ENCODE results near the gene FRMD6. TPM values are rescaled to one million over a fixed set of nuclear protein-coding genes. Genes with fewer than 3 reads are reported as not detected.

Gene FRMD6
- total RNA-seq, 1 experiment from 2014 or later, result 9.6 TPM

- Histone ChIP-seq H4K20me1 (ENCODE audit: control insufficient read depth, insufficient read depth, insufficient read length) (no peaks in the 10 kb centered on the region), H3K14ac (ENCODE audit: insufficient read depth, low read length) (no peak overlapping the region), H3K79me2 (ENCODE audit: insufficient read depth, low read length) (no peaks in the 10 kb centered on the region), H4K5ac (ENCODE audit: insufficient read length, low read depth, low read length) (no peak overlapping the region), H2BK12ac (ENCODE audit: insufficient read length, low read depth, low read length) (no peak overlapping the region), H2AFZ (ENCODE audit: low read length) (no peak overlapping the region), H3K23me2 (ENCODE audit: insufficient read length, low read depth, low read length, poor library complexity, severe bottlenecking) (no peaks in the 10 kb centered on the region), H3K4me1 (ENCODE audit: insufficient read depth, low read length) (no peaks in the 10 kb centered on the region), H2AK5ac (ENCODE audit: insufficient read length, low read length) (no peak overlapping the region), H3K4ac (ENCODE audit: low read depth, low read length) (no peak overlapping the region), H2BK15ac (ENCODE audit: low read depth, low read length) (no peak overlapping the region), H3K9ac (ENCODE audit: extremely low read depth, insufficient read length, low read length) (no peak overlapping the region), H3K27me3 (ENCODE audit: insufficient read depth, low read length) (no peaks in the 10 kb centered on the region), H3K4me2 (ENCODE audit: insufficient read depth, insufficient read length, low read length) (no peak overlapping the region), H2BK5ac (ENCODE audit: insufficient read length, low read length) (no peak overlapping the region), H2BK20ac (ENCODE audit: low read depth, low read length, poor library complexity, severe bottlenecking) (no peak overlapping the region), H3K79me1 (ENCODE audit: insufficient read depth, low read depth, low read length, poor library complexity, severe bottlenecking) (peaks cover 3% of the 10 kb centered on the region), H3K23ac (ENCODE audit: insufficient read length, low read depth, low read length) (no peak overlapping the region), H4K8ac (replicated peaks; ENCODE audit: insufficient read length, low read depth, low read length) (no peak overlapping the region), H3T11ph (ENCODE audit: low read length) (no peak overlapping the region), H4K91ac (ENCODE audit: insufficient read length, low read depth, low read length) (no peak overlapping the region), H3K56ac (ENCODE audit: insufficient read length, low read depth, low read length) (no peak overlapping the region), H3K9me3 (ENCODE audit: control insufficient read depth, low read depth, low read length) (no peaks in the 10 kb centered on the region), H3K27ac (ENCODE audit: insufficient read length, low read depth, low read length) (no peak overlapping the region), H3K18ac (ENCODE audit: insufficient read length, low read depth, low read length) (no peak overlapping the region), H2BK120ac (ENCODE audit: low read depth, low read length, poor library complexity, severe bottlenecking) (no peak overlapping the region)
- no peak for DNase-seq
- Mint-ChIP-seq H3K4me3 (no peak overlapping the region), H3K4me1 (peaks cover 0 to 4% of the 10 kb centered on the region in 2 experiments; a peak in 1 of 4 replicates), H3K27me3 (ENCODE audit: low read depth) (no peaks in the 10 kb centered on the region), H3K27ac (no peak overlapping the region), H3K9me3 (no peaks in the 10 kb centered on the region), H3K36me3 (ENCODE audit: insufficient read depth in 1 of 3, low read depth in 3 of 3) (no peaks in the 10 kb centered on the region)
- no CpG with 5 or more reads among the region's 5 CpGs for WGBS (ENCODE audit: extremely low coverage, insufficient read length, low lambda C conversion rate)
- TF ChIP-seq CTCF (conservative IDR thresholded peaks at IDR 0.05), result no peak
These were observed 22.7 kb downstream of the FRMD6 start for GRCh38 chr14:51674294-51675002.

Data from H9 (cell line).